Natural killer cell treated with Interleukin-12 subunit alpha and Interleukin-12 subunit beta and Interleukin-15 and Interleukin-18, amount 100 ng/mL, for 72 hours (primary cell): ENCODE data around the gene RNF31. TPM values are rescaled to one million over a fixed set of nuclear protein-coding genes. Genes with fewer than 3 reads are reported as not detected.

ENCODE experiments used
- ATAC-seq, 2 donors: fragments of 150-1000 bp; cut with Tn5 transposase in 1 of 2; sonication (Bioruptor Pico), chemical (Tn5 transposase) in 1 of 2; 2 replicates each; pipeline ENCODE4 v1.10.0; 2021
- DNase-seq: peaks from one replicate; pipeline ENCODE4 v3.0.0; 2022; ENCODE audit warnings: low spot score
- H3K27ac Mint-ChIP-seq, 2 donors: 1 replicate in 1 of 2; 2 replicates in 1 of 2; pipeline ENCODE4 v1.8.0; 2022; ENCODE audit warnings: mixed read lengths in 2 of 2, mild to moderate bottlenecking in 1 of 2, moderate library complexity in 1 of 2
- H3K27me3 Mint-ChIP-seq, 2 donors: 1 replicate in 1 of 2; 2 replicates in 1 of 2; pipeline ENCODE4 v1.8.0; 2022; ENCODE audit warnings: mixed read lengths in 2 of 2
- H3K36me3 Mint-ChIP-seq: one replicate; pipeline ENCODE4 v1.8.0; 2022; ENCODE audit warnings: mixed read lengths
- H3K4me1 Mint-ChIP-seq, 2 donors: 1 replicate in 1 of 2; 2 replicates in 1 of 2; pipeline ENCODE4 v1.8.0; 2022; ENCODE audit warnings: low read depth in 2 of 2, mixed read lengths in 2 of 2, mild to moderate bottlenecking in 1 of 2
- H3K4me3 Mint-ChIP-seq: one replicate; pipeline ENCODE4 v1.8.0; 2022; ENCODE audit warnings: mixed read lengths
- H3K9me3 Mint-ChIP-seq: 2 replicates; pipeline ENCODE4 v1.8.0; 2022; ENCODE audit warnings: mixed read lengths
- total RNA-seq, 2 donors: library from RNA; stranded (reverse); gene quantifications; one replicate each; pipeline ENCODE4 v1.2.3, GENCODE V29; 2022

The RNF31 gene
- total RNA-seq, 2 donors from 2014 or later: 115 to 170 TPM

DNA sequence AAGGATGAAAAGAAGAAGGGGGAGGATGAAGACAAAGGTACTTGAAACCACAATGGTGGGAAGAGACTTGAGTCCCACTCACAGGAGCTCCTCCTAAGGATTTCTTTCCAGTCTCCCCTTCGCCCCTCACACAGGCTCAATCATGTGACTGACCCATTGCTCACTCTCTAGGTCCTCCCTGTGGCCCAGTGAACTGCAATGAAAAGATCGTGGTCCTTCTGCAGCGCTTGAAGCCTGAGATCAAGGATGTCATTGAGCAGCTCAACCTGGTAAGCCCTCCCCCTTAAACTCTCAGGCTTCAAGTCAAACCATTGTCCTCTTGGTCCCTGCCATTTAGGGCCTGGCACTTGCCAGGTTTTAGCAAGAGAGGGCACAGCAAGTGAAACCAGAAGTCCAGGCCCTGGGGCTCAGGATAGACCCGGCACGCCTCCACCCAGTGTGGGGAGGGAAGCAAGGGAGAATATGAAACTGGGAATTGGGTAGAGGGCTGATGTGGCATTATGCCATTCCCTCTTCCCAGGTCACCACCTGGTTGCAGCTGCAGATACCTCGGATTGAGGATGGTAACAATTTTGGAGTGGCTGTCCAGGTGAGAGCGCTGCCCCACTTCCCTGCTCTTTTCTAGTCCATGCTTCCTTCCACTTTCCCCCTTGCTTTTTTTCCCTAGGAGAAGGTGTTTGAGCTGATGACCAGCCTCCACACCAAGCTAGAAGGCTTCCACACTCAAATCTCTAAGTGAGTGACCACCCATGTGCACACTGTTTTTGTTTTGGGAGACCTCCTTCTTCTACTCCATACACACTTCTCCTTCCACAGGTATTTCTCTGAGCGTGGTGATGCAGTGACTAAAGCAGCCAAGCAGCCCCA lies 9.5 kb upstream of the RNF31 start:
- peaks cover 14% of the 10 kb centered on the region for H3K36me3 Mint-ChIP-seq
- H3K27me3 Mint-ChIP-seq: no peaks in the 10 kb centered on the region
- H3K4me1 Mint-ChIP-seq: peaks cover 39 to 44% of the 10 kb centered on the region in 2 donors
- H3K9me3 Mint-ChIP-seq: no peaks in the 10 kb centered on the region
- H3K4me3 Mint-ChIP-seq: peak overlapping the region; percentile 89
- peak overlapping the region; percentile 83 to 90 for H3K27ac Mint-ChIP-seq
- DNase-seq (no peak), ATAC-seq (no peak)

DNA sequence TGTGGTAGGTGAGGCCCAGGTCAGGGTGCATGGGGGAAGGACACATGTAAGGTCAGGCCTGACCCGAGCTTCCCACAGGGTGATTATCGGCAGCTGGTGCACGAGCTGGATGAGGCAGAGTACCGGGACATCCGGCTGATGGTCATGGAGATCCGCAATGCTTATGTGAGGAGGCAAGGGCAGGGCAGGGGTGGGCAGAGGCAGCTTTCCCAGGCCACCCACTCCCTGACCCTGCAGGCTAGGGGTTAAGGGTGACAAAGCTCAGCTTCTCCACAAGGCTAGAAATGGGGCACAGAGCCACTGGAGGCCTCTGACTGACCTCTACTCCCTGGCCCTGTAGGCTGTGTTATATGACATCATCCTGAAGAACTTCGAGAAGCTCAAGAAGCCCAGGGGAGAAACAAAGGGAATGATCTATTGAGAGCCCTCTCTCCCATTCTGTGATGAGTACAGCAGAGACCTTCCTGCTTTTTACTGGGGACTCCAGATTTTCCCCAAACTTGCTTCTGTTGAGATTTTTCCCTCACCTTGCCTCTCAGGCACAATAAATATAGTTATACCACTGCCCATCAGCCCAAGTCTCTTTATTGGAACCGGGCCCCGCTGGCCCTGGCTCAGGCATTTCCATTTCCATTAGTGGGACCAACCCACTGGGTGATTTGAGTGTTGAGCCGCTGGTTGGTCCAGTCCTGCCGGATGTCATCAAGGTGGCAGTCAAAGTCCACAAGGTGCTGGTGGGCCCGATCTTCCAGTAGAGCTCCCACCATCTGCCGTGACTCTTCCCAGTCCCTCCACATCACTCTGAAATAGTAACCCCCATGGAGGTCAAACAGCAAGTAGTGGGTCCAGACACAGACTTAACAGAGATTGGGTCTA lies 8.7 kb upstream of the RNF31 start:
- Mint-ChIP-seq H3K27me3 (no peaks in the 10 kb centered on the region), H3K27ac (peak overlapping the region; percentile 86 to 97), H3K4me3 (peak overlapping the region; percentile 85), H3K36me3 (peaks cover 19% of the 10 kb centered on the region), H3K9me3 (no peaks in the 10 kb centered on the region), H3K4me1 (peaks cover 46 to 52% of the 10 kb centered on the region in 2 donors)
- ATAC-seq: no peak
- no peak for DNase-seq

DNA sequence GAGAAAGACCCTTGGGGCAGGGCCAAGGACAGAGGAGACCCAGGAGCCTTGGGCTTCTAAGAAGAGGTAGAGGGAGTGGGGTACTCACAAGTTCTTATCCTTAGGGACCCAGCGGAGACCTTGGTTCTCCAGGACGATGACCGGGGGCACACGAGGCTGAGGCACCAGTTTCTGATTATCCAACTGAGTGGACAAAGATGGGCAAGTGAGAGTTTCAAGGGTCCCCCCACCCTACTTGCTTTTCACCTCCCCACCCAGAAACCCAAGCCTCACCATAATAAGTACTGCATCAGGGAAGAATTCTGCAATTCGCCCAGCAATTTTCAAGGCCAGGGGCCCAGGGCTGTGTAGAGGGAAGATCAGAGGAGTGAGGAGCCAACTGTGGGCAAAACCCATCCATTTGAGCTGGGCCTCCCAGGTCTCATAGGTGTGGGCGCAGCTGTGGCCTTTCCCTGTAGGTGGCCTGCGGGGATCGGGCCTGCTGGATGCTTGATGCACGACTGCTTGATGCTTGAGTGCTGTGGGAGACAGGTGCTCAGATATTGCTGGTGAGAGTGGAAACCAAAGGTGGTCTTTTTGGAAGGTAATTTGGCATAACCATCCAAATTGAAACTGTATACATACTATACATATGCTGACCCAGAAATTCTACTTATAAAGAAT lies 7.9 kb upstream of the RNF31 start:
- DNase-seq: no peak

DNA sequence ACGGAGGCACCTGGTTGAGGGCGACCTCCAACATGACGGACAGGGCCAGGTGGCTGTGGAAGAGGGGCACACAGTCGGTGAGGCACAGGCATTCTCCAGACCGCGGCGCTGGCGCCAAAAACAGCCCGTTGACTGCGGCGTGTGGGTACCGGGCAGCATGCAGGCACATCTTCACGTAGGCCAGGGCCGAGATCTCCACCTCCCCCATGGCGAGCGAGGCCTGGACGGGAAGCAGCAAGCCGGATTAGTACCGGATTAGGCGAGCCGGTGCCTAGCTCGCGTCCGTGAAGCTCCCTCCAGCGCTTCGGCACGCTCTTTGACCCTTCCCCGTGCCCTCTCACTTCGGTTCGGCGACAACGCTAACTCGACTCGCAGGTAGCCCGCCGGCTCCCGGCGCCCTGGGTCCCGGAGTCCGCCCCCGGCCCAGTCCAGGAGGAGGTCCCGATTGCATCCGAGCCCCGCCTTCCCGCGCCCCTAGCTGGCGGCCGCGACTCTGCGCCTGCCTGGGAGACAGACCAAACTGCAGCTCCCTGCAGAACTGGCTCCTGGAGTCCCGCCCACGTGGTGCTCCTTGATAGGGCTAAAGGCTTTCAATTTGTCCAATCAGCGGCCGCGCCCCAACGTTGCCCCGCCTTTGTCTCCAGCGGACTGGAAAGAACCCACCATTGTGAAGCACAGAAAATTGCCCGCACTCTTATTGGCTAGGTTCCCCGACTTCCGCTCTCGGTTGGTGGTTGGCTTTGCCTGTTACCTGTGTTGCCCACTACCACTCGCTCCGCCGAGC lies 6.0 kb upstream of the RNF31 start, which contains the start of gene EMC9:
EMC9 (minus strand) TSS at position 495 of the 784 bp plus-strand sequence; CDS start at position 208, 287 bp downstream.
- DNase-seq (peak; percentile 99), ATAC-seq (peak; percentile 95)
- Mint-ChIP-seq H3K36me3 (peaks cover 35% of the 10 kb centered on the region), H3K27me3 (no peaks in the 10 kb centered on the region), H3K4me1 (peaks cover 64 to 65% of the 10 kb centered on the region in 2 donors), H3K4me3 (peak within 1 kb of the TSS; percentile 85), H3K27ac (peak within 1 kb of the TSS; percentile 86 to 97), H3K9me3 (no peaks in the 10 kb centered on the region)

More for the DNA sequence above, 7.9 kb upstream of the RNF31 start:
- no peaks in the 10 kb centered on the region for H3K9me3 Mint-ChIP-seq
- H3K36me3 Mint-ChIP-seq: peaks cover 23% of the 10 kb centered on the region
- ATAC-seq: no peak
- peaks cover 54 to 59% of the 10 kb centered on the region in 2 donors for H3K4me1 Mint-ChIP-seq
- peak overlapping the region; percentile 86 to 97 for H3K27ac Mint-ChIP-seq
- H3K27me3 Mint-ChIP-seq: no peaks in the 10 kb centered on the region
- H3K4me3 Mint-ChIP-seq: peak overlapping the region; percentile 85

DNA sequence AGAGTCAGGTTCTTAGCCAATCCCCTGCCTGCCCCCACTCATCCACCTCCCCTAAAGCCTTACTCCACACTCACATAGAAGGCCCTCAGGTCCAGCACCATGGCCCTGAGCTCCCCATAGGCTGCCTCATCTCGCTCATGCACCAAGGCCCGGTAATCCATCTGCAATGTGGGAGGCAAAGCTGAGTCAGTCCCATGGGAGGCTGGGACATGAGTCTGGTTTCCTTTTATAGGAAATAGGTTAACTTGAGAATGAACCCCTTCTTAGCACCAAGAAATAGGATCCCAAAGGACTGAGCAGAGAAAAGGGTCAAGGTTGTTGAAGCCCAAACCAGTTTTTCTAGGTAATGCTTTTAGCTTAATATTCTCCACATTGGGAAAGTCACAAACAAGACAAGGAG lies 3.8 kb upstream of the RNF31 start:
- H3K4me1 Mint-ChIP-seq: peaks cover 57 to 63% of the 10 kb centered on the region in 2 donors
- no peaks in the 10 kb centered on the region for H3K27me3 Mint-ChIP-seq
- peaks cover 31% of the 10 kb centered on the region for H3K36me3 Mint-ChIP-seq
- ATAC-seq (no peak), DNase-seq (no peak)
- H3K4me3 Mint-ChIP-seq: peak overlapping the region; percentile 94
- peak overlapping the region; percentile 86 to 97 for H3K27ac Mint-ChIP-seq
- H3K9me3 Mint-ChIP-seq: no peaks in the 10 kb centered on the region

DNA sequence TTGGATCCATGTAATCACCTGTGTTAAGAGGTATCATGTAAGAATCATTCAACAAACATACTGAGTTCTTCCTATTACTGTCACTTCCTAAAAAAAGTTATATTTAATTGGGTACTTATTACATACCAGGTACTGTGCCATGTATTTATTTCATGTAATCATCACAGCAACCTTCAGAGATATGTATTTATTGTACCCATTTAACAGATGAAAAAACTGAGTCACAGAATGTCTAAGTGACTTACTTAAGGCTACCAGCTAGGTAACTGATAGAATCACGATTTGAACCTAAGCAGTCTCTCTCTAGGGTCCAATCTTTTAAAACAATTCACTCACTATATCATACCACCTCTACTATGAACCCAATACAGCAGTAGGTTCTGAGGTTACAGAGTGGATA lies 2.8 kb upstream of the RNF31 start:
- Mint-ChIP-seq H3K27me3 (no peaks in the 10 kb centered on the region), H3K9me3 (no peaks in the 10 kb centered on the region), H3K27ac (peak overlapping the region; percentile 64 to 86), H3K4me1 (peaks cover 60 to 61% of the 10 kb centered on the region in 2 donors), H3K36me3 (peaks cover 26% of the 10 kb centered on the region), H3K4me3 (peak overlapping the region; percentile 94)
- DNase-seq (no peak), ATAC-seq (no peak)

DNA sequence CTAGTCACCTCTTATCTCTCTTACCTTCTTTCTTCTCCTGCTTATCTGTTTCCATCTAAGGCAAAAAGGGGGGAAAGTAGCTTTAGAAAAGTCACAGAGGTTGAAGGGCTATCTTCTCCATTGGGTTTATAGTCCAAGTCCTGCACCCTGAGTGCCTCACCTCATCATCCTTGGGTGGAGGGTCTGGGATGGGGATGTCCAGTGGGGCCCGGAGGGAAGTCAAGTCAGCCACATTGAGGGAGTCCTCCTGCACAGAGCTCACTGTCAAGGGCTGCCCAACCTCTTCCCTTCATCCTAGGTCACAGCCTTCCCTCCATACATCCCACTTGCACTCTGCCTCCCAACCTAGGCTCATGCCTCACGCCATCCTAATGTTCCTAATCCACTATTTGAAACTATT lies 2.1 kb upstream of the RNF31 start:
- peak overlapping the region; percentile 94 for H3K4me3 Mint-ChIP-seq
- H3K9me3 Mint-ChIP-seq: no peaks in the 10 kb centered on the region
- DNase-seq (no peak), ATAC-seq (no peak)
- peaks cover 58 to 60% of the 10 kb centered on the region in 2 donors for H3K4me1 Mint-ChIP-seq
- peaks cover 27% of the 10 kb centered on the region for H3K36me3 Mint-ChIP-seq
- no peaks in the 10 kb centered on the region for H3K27me3 Mint-ChIP-seq
- peak overlapping the region; percentile 86 to 97 for H3K27ac Mint-ChIP-seq

DNA sequence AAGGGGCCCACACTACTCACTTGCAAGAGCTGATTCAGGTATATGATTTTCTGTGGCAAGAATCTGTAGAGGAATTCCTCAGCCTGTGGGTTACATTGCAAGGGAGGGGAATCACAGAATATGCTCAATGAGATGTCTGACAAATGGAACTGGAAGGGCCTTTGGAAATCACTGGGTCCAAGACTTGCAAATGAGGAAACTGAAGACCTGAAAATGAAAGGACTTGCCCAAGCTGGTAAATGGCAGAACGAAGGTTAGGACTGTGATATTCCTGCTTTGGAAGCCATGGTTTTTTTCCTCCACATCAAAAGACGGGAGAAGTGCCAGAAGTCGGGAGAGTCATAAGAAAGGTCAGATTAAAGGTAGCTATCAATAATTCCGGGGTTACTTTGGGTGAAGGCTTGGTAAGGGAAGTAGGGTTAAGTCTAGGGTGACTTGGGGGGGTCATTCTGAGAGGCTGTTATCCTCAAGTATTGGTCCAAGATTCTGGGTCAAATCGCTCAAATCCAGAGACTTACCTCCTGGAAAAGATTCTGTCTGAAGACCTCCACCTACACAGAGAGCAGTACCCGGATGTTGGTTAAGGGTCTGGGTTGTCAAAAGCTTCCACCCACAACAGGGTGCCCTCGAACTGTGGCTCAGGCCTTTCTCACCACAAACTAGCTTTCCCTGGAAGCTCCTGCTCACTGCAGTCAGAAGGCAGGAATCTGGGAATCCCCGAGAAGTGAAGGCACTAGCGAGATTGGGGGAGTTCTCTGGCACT lies 1.4 kb upstream of the RNF31 start:
- DNase-seq (no peak), ATAC-seq (no peak)
- peaks cover 59 to 65% of the 10 kb centered on the region in 2 donors for H3K4me1 Mint-ChIP-seq
- peaks cover 27% of the 10 kb centered on the region for H3K36me3 Mint-ChIP-seq
- peak overlapping the region; percentile 86 to 97 for H3K27ac Mint-ChIP-seq
- peak overlapping the region; percentile 94 for H3K4me3 Mint-ChIP-seq
- no peaks in the 10 kb centered on the region for H3K9me3 Mint-ChIP-seq
- no peaks in the 10 kb centered on the region for H3K27me3 Mint-ChIP-seq

DNA sequence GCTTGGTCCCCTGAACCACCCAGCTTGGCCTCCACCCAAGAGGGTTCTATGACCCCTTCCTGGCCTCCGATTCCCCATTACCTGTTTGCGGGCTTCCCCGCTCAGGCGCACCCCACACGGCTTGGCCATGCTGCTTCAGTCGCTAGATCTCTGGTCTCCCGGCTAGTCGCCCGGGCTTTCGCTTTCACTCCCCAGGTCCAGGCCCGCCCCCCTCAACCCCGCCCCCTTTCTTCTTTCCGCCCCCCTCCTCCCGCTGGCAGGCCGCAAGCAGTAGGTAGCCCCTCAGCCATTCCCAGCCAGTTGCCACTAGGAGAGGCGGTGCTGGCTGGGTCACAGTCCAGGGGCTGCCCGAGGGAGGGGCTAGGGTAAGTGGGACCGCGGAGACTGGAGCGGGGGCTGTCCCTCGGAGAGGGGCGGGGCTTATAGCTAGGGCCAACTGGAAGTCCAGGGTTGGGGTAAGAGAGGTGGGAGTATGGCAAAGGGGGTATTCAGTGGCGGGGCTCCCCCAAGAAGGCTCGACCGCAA lies 783 bp upstream of the RNF31 start, which contains the start of gene PSME2:
PSME2 (minus strand) TSS at position 158 of the 525 bp plus-strand sequence; CDS start at position 129, 29 bp downstream.
- Mint-ChIP-seq H3K27me3 (no peaks in the 10 kb centered on the region), H3K27ac (peak within 1 kb of the TSS; percentile 86 to 97), H3K36me3 (peaks cover 27% of the 10 kb centered on the region), H3K4me1 (peaks cover 58 to 65% of the 10 kb centered on the region in 2 donors), H3K4me3 (peak within 1 kb of the TSS; percentile 94), H3K9me3 (no peaks in the 10 kb centered on the region)
- ATAC-seq: peak; percentile 83 to 88
- DNase-seq: peak; percentile 97

DNA sequence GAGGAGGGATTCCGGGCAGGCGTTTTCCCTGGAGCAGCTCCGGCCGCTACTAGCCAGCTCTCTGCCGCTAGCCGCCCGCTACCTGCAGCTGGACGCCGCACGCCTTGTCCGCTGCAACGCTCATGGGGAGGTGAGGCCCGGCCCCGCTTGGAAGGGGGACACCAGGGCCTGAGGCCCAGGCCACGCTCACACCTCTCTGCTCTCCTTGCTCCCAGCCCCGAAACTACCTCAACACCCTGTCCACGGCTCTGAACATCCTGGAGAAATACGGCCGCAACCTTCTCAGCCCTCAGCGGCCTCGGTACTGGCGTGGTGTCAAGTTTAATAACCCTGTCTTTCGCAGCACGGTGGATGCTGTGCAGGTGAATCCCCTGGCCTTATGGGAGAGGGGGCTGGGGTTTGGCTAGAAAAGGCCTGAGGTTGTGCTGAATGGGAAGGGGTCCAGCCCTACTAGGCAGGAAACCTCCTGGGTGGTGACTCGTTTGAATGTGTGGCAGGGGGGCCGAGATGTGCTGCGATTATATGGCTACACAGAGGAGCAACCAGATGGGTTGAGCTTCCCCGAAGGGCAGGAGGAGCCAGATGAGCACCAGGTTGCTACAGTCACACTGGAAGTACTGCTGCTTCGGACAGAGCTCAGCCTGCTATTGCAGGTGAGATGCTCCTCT lies 597 bp downstream of the RNF31 start:
- ATAC-seq (no peak), DNase-seq (no peak)
- Mint-ChIP-seq H3K4me1 (peaks cover 48 to 56% of the 10 kb centered on the region in 2 donors), H3K36me3 (peaks cover 24% of the 10 kb centered on the region), H3K4me3 (peak overlapping the region; percentile 94), H3K27ac (peak overlapping the region; percentile 86 to 97), H3K9me3 (no peaks in the 10 kb centered on the region), H3K27me3 (no peaks in the 10 kb centered on the region)

DNA sequence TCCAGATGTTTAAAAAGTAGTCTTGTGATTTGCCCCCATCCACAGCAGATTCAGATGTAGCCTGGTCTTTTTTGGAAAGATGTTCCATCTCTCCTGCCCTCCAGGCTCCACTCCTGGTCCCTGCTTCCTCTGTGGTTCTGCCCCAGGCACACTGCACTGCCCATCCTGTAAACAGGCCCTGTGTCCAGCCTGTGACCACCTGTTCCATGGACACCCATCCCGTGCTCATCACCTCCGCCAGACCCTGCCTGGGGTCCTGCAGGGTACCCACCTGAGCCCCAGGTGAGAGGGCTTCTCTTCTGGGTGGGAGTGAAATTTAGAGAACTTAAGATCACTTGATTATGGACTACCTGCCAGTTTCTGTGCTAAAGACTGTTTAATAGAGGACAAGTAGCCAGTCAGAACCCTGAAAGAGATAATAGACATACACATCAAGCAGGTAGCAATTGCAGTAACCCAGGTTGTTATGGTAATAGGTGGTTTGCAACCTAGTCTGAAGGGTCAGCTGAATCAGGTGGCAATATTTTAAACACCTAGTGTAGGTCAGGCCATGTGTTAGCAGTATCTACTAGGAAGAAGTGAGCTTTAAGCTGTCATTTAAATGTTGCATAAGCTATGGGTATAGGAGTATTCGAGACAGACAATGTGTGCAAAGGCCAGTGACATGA lies 2.1 kb downstream of the RNF31 start:
- no peaks in the 10 kb centered on the region for H3K27me3 Mint-ChIP-seq
- H3K36me3 Mint-ChIP-seq: peaks cover 16% of the 10 kb centered on the region
- H3K27ac Mint-ChIP-seq: peak overlapping the region; percentile 86 to 97

More for the DNA sequence above, 2.1 kb downstream of the RNF31 start:
- Mint-ChIP-seq H3K4me3 (peak overlapping the region; percentile 94), H3K4me1 (peaks cover 34 to 42% of the 10 kb centered on the region in 2 donors), H3K9me3 (no peaks in the 10 kb centered on the region)
- DNase-seq (no peak), ATAC-seq (no peak)
